ENCODE measurements around the gene CDC42BPA.

Gene CDC42BPA

GRCh38 chr1:226948480-226948879 is 369.8 kb downstream of the CDC42BPA start:
- TF ChIP-seq POLR2AphosphoS5 (IDR thresholded peaks at IDR 0.05; ENCODE audit: low read depth, low read length) (no peak), SIN3A (IDR thresholded peaks at IDR 0.05; ENCODE audit: borderline replicate concordance, insufficient read depth, low read length) (no peak), REST (IDR thresholded peaks at IDR 0.05; ENCODE audit: insufficient read depth in 1 of 2, low read depth in 2 of 2, low read length in 2 of 2) (no peak)

GRCh38 chr1:226948051-226948450 is 370.2 kb downstream of the CDC42BPA start:
- TF ChIP-seq FOXP2 (optimal IDR thresholded peaks at IDR 0.05; ENCODE audit: borderline replicate concordance, extremely low read depth, extremely low read length, insufficient read depth) (no peak), SIN3A (IDR thresholded peaks at IDR 0.05; ENCODE audit: borderline replicate concordance, insufficient read depth, low read length) (no peak), TAF1 (IDR thresholded peaks at IDR 0.05; ENCODE audit: borderline replicate concordance, insufficient read depth, low read length) (no peak), REST (IDR thresholded peaks at IDR 0.05; ENCODE audit: insufficient read depth in 1 of 2, low read depth in 2 of 2, low read length in 2 of 2) (no peak), POLR2AphosphoS5 (IDR thresholded peaks at IDR 0.05; ENCODE audit: low read depth, low read length) (no peak)

GRCh38 chr1:226946841-226947240 is 371.5 kb downstream of the CDC42BPA start:
- TF ChIP-seq TAF1 (IDR thresholded peaks at IDR 0.05; ENCODE audit: borderline replicate concordance, insufficient read depth, low read length) (no peak), FOXP2 (optimal IDR thresholded peaks at IDR 0.05; ENCODE audit: borderline replicate concordance, extremely low read depth, extremely low read length, insufficient read depth) (no peak), REST (IDR thresholded peaks at IDR 0.05; ENCODE audit: insufficient read depth in 1 of 2, low read depth in 2 of 2, low read length in 2 of 2) (no peak), SIN3A (IDR thresholded peaks at IDR 0.05; ENCODE audit: borderline replicate concordance, insufficient read depth, low read length) (no peak), POLR2AphosphoS5 (IDR thresholded peaks at IDR 0.05; ENCODE audit: low read depth, low read length) (no peak)

- TF ChIP-seq TAF1 (IDR thresholded peaks at IDR 0.05; ENCODE audit: borderline replicate concordance, insufficient read depth, low read length) (no peak), POLR2AphosphoS5 (IDR thresholded peaks at IDR 0.05; ENCODE audit: low read depth, low read length) (no peak), FOXP2 (optimal IDR thresholded peaks at IDR 0.05; ENCODE audit: borderline replicate concordance, extremely low read depth, extremely low read length, insufficient read depth) (no peak), REST (IDR thresholded peaks at IDR 0.05; ENCODE audit: insufficient read depth in 1 of 2, low read depth in 2 of 2, low read length in 2 of 2) (no peak), SIN3A (IDR thresholded peaks at IDR 0.05; ENCODE audit: borderline replicate concordance, insufficient read depth, low read length) (no peak)
Measured at GRCh38 chr1:226946285-226946684, 372.0 kb downstream of the CDC42BPA start.

- TF ChIP-seq SIN3A (IDR thresholded peaks at IDR 0.05; ENCODE audit: borderline replicate concordance, insufficient read depth, low read length): no peak
- TF ChIP-seq POLR2AphosphoS5 (IDR thresholded peaks at IDR 0.05; ENCODE audit: low read depth, low read length): no peak
- TF ChIP-seq REST (IDR thresholded peaks at IDR 0.05; ENCODE audit: insufficient read depth in 1 of 2, low read depth in 2 of 2, low read length in 2 of 2): no peak
- TF ChIP-seq TAF1 (IDR thresholded peaks at IDR 0.05; ENCODE audit: borderline replicate concordance, insufficient read depth, low read length): no peak
- no peak for TF ChIP-seq FOXP2 (optimal IDR thresholded peaks at IDR 0.05; ENCODE audit: borderline replicate concordance, extremely low read depth, extremely low read length, insufficient read depth)
Measured at GRCh38 chr1:226945858-226946245, 372.4 kb downstream of the CDC42BPA start.
